Adipose tissue (tissue), 3 donors: ENCODE results near the gene PCYT1A. TPM values are rescaled to one million over a fixed set of nuclear protein-coding genes. Genes with fewer than 3 reads are reported as not detected.
A peak's percentile ranks its signal among the peaks of the same experiment; 100 is the strongest.
"Not testable (repeated sequence)": the region's sequence is repeated elsewhere in the genome, so short reads cannot be mapped to it uniquely, and the experiment has no call there.

Source experiments
- H3K27ac ChIP-seq: one replicate; pipeline ENCODE4 v1.5.1; 2013; ENCODE audit warnings: low read depth, low read length
- WGBS, 3 donors: extraction: QIAGEN DNeasy Blood & Tissue Kit; methylation state at CpG; one replicate each; pipeline ENCODE4 v1.1.7; 2013; 5-methylcytosine and 5-hydroxymethylcytosine counted together
- polyA plus RNA-seq, 3 donors: library from polyadenylated mRNA; stranded (reverse); fragments of 200-250 nt; gene quantifications; one replicate each; pipeline ENCODE4 v1.2.3, GENCODE V29; 2013
- donor health status: healthy with polysubstance abuse.
- donor health status: Bipolar disorder and iron deficiency.
- donor health status: healthy.

Gene PCYT1A
- polyA plus RNA-seq, 3 donors, result 12.9 to 39.8 (median 32.3) TPM

DNA sequence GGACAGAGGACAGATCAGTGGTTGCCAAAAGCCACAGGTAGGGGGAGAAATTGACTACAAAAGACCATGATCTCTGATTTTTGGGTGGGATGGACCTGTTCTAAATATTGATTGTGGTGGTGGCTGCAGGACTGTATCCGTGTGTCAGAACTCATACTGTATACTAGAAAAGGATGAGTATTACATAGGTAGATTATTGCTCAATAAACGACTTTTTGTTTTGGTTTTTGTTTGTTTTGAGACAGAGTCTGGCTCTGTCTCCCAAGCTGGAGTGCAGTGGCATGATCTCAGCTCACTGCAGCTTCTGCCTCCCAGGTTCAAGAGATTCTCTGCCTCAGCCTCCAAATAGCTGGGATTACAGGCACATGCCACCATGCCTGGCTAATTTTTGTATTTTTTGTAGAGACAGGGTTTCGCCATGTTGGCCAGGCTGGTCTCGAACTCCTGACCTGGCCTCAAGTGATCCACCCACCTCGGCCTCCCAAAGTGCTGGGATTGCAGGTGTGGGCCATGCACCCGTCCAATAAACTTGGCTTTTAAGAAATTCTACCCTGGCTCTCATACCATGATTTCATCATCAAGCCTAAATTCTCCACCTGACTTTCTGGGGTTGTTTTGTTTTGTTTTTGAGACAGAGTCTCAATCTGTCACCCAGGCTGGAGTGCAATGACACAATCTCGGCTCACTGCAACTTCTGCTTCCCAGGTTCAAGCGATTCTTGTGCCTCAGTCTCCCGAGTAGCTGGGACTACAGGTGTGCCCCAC lies 81.9 kb downstream of the PCYT1A start:
- 80 to 86% (median 81%) methylated on average over 9 of the region's 9 CpGs for whole genome bisulfite sequencing, 3 donors
- not testable (repeated sequence) for H3K27ac ChIP-seq

DNA sequence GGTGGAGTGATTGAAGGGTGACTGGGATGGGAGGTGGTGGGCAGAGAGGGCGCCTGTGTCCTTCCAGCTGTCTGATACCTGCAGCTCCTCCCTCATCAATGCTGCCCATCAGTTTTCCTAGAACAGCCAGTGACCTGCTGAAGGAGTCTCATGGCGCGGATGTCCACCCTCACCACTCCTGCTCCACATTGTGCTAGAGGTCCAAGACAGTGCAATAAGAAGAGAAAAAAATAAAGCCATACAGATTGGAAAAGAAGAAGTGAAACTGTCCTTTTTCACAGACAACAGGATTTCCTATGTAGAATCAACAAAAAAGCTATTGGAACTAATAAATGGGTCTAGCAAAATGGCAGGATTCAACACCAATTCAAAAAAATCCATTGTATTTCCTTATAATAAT lies 83.7 kb downstream of the PCYT1A start:
- WGBS, 3 donors, result 79 to 87% (median 83%) methylated on average over 3 of the region's 3 CpGs
- no peak overlapping the region for H3K27ac ChIP-seq

DNA sequence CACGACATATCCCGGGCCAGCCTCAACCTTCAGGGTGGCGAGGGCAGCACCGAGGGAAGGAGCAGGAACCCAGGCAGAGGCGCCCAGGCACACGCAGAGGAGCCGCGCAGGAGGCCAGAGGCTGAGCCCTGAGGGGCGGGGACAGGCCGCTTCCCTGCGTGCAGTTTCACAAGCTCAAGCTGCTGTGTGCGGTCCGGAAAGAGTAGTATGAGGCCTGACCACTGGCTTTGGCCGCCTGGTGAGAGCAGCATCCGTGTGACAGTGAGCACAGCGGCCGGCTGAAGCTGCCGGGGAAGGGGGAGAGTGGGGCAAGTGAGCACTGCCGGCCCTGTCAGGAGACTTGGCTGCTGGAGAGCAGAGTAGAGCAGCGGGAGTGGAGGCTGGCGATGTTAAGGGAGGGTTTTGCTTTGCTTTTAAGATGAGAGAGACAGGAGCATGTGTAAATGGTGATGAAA lies 85.0 kb downstream of the PCYT1A start:
- WGBS, 3 donors, result 19 to 47% (median 41%) methylated on average over 21 of the region's 21 CpGs
- H3K27ac ChIP-seq, result no peak overlapping the region

DNA sequence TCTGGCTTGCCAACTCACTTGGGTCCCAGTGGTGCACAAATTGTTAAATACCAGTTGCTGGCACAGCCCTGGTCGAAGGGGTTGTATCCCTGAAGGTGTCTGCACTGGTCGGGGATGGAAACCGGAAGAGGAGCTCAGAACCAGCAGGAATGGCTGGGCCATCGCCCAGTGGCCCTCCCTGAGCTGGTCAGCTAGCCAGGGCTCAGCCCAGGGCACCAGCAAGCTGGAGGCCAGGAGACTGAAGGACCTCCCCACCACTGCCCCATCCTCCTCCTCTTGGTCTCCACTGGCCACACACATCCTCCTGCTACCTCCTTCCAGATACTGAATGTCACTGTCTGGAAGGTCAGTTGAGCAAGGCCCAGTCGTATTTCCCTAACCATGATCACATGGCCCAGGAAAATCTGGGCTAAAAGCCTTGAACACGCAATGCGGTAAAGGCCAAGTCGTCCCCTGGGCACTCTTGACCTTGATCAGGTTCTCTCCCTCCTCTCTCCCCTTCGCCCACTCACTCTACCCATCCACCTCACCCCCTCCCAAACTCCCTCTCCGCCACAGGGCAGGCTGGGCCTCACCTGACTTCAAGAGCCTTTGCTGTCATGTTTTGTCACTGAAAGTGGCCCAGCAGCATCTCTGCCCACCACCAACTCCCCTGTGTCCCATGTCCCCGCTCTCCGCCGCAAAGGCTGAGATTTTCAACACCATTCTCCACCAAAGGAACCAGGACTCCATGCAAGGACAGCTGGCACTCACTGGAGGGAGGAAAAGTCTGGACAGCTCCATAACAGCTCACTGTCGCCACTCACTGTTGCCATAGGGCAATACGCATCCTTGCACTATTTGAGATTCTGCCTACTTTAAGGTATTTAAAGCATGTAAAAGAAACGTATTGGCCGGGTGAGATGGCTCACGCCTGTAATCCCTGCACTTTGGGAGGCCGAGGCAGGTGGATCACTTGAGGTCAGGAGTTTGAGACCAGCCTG lies 88.5 kb downstream of the PCYT1A start:
- no peak overlapping the region for H3K27ac ChIP-seq
- WGBS, 3 donors, result 70 to 77% (median 74%) methylated on average over 19 of the region's 19 CpGs

DNA sequence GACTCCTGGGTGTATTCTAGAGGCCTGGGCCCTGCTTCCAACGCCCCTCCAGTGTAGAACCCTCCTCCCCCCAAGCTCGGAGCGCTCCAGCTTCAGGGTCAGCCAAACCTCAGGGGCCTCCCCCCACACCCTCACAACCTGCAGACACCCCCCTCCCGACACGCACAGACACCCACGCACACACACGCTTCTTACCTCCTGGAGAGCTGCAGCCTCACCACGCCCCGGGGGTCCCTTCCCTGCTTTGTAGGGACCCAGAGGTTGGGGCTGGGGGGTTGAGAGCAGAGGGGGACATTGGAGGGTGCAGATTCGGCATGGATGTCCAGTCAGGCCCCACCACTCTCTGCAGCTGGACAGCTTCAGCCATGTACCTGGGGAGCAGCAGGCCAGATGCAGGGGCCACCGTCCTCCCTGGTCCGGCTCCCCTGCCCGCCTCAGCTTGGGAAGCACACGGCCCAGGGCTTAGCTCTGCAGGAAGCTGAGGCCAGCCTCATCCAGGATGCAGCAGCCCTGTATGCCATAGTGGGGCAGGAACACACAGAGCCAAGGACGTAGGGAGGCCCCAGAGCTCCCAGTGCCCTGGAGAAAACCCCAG lies 89.3 kb downstream of the PCYT1A start:
- H3K27ac ChIP-seq, result no peak overlapping the region
- WGBS, 3 donors, result 79 to 90% (median 81%) methylated on average over 15 of the region's 15 CpGs

DNA sequence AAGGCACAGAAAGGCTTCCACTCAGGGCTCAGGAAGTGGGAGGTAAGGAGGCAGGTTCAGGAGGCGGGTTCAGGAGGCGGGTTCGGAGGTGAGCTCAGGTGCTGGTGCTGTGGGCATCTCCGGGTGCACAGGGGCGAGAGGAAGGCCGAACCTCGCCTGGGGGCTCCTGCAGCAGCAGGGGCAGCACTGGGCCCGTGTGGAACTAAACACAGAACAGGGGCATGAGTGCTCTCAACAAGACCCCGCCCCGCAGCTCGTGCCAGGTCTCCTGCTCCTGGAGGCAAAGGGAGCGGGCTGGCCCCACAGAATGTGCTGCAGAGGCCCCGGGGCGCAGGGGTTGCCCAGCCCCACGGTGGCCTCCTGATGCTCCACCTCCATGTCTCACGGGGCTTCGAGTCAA lies 90.0 kb downstream of the PCYT1A start:
- WGBS, 3 donors, result 84 to 89% (median 88%) methylated on average over 17 of the region's 17 CpGs
- no peak overlapping the region for H3K27ac ChIP-seq

DNA sequence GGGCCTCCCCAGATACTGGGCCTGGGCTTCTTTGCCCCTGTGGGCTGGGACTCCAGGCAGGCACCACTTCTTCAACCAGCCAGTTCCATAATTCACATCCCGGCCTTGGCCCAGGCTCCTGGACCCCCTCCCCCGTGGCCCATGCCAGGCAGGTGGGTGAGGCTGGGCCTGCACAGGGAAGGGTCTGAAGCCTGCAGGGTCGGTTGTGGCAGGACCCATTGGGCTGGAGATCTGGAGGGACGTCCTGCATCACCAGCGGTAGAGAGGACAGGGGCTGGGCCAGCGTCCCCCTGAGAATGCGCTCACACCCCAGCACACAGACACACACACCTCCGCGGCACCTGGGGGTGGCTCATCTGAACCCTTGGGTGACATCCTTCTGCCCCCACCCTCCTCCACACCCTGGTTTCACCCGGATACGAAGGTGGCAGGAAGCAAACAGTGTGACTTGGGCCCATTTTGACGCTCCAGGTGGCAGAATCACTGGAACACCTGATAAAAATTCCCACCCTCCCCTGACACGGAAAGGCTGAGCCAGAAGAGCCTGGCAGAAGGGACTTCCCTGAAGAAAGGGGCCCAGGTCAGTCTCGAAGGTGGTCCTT lies 91.8 kb downstream of the PCYT1A start:
- 81 to 90% (median 89%) methylated on average over 12 to 14 of the region's 14 CpGs for WGBS, 3 donors
- H3K27ac ChIP-seq, result no peak overlapping the region

DNA sequence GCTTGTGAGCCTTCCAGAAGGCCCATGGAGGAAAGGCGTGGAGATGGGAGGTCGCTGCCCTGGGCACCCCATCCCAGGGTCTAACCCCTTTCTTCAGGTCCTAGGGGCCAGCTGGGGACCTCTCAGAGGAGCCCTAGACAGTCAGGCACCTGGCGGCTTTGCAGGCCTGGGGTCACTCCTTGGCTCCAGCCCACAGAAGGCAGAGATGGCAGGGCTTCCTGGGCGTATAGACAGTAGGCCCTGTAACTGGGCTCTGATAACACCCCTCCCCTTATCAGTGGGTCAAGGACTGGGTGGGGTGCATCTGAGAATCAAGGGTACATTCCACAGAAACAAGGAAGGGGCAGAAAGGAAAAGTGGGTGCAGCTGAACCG lies 93.0 kb downstream of the PCYT1A start:
- H3K27ac ChIP-seq, result no peak overlapping the region
- 78 to 86% (median 85%) methylated on average over 5 of the region's 5 CpGs for WGBS, 3 donors

DNA sequence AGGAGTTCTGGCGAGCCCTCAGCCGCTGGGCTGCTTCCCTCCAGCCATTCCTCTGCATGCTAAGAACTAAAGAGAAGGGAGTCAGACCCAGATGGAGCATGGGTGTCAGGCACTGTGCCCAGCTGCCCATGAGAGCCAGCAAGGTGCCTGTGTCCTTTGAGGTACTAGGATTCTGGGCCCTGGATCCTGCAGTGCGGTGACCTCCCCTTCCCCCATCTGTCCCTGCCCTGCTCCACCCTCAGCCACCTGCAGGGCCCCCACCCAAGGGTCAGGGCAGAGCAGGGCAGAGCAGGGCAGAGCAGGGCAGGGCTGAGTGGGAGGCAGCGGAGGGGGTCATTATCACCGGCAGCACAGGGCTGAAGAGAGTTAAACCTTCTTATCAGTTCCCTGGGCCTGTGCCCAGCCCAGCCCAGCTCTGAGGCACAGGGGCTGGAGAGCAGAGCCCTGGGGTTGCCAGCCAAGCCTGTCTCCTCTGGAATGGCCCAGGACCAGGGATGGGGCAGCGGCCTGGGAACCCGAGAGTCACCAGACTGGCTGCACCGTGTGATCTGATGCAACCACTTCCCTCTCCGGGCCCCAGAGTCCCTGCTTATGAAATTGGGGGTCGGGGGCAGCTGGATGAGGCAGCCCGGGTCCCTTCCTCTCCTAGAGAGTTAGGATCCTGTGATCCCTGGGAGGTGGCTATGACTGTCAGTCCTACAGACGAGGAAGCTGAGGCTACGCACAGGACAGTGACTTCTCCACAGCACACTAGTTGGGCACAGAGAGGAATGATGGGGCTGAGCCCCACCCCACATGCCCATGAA lies 93.6 kb downstream of the PCYT1A start:
- H3K27ac ChIP-seq, result no peak overlapping the region
- 33 to 50% (median 50%) methylated on average over 13 of the region's 13 CpGs for WGBS, 3 donors

DNA sequence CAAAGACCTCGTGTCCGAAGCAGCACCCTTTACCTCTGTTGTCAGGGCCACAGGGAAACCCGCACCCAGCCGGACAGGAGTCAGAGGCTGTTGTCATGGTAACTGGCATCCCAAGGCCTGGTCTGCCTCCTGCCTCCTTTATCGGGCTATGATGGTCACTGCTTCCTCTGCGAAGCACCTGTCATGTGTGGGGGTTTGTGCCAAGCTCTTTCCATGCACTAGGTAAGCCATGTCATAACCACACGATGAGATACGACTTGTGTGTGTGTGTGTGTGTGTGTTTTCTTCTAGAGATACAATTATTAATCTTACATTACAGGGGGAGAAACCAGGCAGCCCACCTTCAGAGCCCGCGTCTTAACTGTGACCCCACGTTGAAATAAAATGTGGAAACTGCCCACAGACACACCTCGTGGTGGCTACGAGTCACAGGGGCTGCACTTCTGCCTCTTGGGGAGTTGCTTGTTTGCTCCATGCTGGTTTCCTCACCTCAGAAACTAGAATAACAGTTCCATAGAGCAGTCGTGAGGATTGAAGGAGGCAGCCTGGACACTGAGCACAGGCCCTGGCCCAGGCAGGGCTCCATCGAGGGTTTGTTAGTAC lies 94.3 kb downstream of the PCYT1A start:
- no peak overlapping the region for H3K27ac ChIP-seq
- WGBS, 3 donors, result 58 to 70% (median 65%) methylated on average over 15 of the region's 15 CpGs

DNA sequence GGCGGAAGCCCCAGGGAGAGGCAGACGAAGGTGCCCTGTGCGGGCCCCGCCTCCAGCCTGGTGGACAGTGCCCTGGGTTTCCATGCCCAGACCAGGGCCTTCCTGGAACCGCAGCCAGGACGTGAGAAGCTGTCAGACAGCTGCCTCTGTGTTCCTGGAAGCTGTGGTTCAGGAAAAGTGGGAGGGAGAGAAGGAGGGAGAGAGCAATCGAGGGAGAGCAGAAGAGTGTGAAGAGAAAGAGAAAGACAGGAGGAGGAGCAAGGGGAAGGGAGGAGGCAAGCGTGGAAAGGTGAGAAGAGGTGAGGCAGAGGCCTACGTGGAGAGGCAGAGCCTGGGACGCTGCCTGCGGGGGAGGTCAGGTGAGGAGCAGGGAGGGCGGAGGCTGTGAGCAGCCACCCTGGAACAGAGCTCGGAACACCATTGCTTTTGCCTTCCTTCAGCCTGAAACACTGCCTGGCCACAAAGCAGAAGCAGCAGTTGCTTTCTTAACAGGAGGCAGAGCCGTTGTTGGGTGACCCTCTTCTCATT lies 94.9 kb downstream of the PCYT1A start:
- 36 to 67% (median 45%) methylated on average over 14 of the region's 14 CpGs for WGBS, 3 donors
- peak overlapping the region; percentile 32 for H3K27ac ChIP-seq

DNA sequence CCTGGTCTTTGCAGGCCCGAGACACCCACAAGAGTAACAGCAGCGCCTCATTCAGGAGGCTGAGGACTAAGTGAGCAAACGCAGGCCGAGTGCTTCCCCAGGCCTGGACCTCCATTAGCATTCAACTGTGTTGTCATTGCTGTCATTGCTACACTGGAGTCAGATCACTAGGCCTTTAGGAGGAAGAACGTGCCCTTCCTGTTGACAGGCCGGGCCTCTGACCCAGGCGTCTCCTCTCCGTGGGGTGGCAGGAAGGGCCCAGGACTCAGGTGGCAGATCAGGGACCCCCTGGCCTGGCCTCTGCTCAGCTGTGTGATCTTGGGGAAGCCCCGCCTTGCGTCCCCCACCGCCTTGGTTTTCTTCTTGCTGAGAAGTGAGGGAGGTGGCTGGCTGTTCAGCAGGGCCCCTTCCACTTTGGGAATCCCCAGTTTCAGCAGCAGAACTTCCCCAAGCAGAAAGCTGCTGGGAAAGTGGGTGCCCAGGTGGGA lies 95.4 kb downstream of the PCYT1A start:
- no peak overlapping the region for H3K27ac ChIP-seq
- WGBS, 3 donors, result 45 to 85% (median 68%) methylated on average over 11 of the region's 11 CpGs

DNA sequence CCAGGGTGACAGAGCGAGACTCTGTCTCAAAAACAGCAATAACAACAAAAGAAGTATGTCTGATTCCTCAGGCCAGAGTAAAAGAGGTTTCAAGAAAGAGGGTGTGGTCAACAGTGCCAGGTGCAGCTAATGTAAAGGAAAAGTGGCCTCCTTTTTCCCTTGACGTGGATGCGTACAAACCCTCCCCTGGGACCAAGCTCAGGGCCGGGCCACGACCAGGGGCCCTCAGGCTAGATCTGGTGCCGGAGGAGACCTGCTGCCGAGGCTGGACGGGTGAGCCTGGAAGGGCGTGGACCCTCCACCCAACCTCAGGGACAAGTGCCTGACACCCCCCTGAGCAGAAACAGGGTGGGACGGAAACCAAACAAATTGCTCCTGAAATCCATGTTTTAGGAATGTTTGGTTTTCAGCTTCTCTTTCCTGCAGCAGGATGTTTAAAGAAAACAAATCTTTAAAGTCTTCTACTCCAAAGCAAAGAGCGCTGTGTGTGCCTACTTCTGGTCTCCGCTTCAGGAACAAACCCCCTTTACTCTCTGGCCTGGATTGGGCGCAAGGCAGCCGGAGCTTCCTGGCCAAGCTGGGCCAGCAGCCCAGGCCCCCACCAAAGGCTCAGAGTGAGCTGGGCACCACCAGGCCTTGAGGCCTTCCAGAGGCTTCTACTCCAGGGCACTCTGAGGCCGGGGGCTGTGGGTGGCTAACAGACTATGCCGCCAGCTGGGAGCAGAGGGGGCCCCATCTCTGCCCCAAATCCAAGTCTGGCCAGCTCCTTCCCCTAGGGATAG lies 97.8 kb downstream of the PCYT1A start:
- WGBS, 3 donors, result 80 to 95% (median 90%) methylated on average over 16 of the region's 16 CpGs
- H3K27ac ChIP-seq, result no peak overlapping the region

DNA sequence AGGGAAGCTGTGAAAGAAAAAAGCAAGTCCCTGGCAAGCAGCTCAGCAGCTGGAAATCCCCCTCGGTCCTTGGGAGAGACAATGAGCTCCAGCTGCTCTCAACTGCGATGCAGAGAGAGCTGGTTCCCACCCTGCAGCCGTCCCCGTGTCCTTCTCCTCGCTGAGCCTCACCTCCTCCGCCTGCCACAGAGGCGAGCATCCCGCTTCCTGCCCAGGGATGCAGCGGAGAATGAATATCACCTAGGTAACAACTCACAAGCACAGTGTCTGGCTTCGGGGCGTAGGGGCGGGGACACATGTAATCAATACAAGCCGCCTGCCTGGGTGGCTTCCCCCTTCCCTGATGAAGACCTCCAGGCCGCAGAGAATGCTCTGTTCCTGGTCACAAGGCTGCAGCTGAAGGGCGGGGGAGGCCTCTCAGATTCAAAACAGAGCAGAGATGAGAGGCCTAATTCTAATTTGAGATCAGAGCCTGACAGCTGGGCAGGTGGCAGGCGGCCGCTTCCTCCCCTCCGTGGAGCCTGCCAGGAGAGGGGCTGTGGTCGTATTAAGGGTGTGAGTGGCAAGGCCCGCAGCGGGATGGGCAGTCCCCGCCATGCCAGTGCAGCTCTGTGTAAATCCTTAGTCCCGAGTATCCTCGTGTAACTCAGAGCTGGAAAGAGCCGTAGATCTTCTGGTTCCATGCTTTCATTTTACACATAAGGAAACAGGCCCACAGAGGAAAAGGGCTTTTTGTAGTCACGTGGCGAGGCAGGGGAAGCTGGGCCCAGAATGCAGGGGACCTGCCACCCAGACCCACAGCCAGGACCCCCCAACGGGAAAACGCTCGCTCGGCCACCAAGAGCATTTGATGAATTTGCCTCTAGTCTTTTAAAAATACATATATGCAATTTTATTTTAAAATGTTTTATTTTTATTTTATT lies 100.6 kb downstream of the PCYT1A start:
- WGBS, 3 donors, result 42 to 62% (median 49%) methylated on average over 31 of the region's 31 CpGs
- no peak overlapping the region for H3K27ac ChIP-seq

DNA sequence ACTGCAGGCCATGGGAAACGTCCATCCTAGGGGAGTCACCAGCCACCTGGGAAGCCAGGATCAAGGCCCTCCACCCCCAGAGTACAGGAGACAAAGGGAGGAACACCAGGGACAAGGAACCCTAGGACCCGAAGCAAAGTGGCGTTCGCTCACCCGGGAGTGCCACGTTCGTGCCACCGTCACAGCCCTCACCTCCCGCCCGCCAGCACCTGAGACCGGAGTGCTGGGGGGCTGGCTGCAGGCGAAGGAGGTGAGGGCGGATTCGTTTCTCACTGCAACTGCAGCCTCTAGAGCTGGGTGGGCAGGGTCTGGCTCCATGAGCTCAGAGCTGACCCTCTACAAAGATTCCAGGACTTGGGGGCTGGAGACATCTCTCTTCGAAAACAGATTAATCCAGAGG lies 102.6 kb downstream of the PCYT1A start:
- no peak overlapping the region for H3K27ac ChIP-seq
- 95% methylated on average over 15 of the region's 15 CpGs for WGBS, 3 donors

DNA sequence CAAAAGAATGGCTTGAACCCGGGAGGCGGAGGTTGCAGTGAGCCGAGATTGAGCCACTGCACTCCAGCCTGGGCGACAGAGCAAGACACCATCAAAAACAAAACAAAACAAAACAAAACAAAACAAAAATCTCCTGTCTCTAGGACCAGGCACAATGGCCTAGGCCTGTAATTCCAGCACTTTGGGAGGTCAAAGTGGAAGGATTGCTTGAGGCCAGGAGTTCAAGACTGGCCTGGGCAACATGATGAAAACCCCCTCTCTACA lies 103.4 kb downstream of the PCYT1A start:
- WGBS, 3 donors, result 91 to 95% (median 94%) methylated on average over 4 of the region's 4 CpGs

More for the DNA sequence above, 103.4 kb downstream of the PCYT1A start:
- not testable (repeated sequence) for H3K27ac ChIP-seq
